GM21526 (cell line): ENCODE measurements around the gene SEMA4D.
A peak's percentile ranks its signal among the peaks of the same experiment; 100 is the strongest.

Source experiments
- ATAC-seq: cut with Tn5 transposase; IDR thresholded peaks from one replicate; pipeline ENCODE4 v1.9.1; 2021; ENCODE audit warnings: moderate library complexity; ENCODE audit not compliant: unreplicated experiment, low FRiP score

SEMA4D gene

GRCh38 chr9:89342948-89343347, 155.0 kb downstream of the SEMA4D start:
- no peak for ATAC-seq

- no peak for ATAC-seq
Measured at GRCh38 chr9:89342213-89342612, 155.7 kb downstream of the SEMA4D start.

GRCh38 chr9:89340332-89340731, 157.6 kb downstream of the SEMA4D start:
- ATAC-seq, result no peak

- no peak for ATAC-seq
Measured at GRCh38 chr9:89339807-89340206, 158.1 kb downstream of the SEMA4D start.

- ATAC-seq, result no peak
Measured at GRCh38 chr9:89330513-89330912, 167.4 kb downstream of the SEMA4D start.

- no peak for ATAC-seq
Measured at GRCh38 chr9:89329917-89330316, 168.0 kb downstream of the SEMA4D start.

- no peak for ATAC-seq
Measured at GRCh38 chr9:89328064-89328463, 169.8 kb downstream of the SEMA4D start.

- ATAC-seq, result no peak
Measured at GRCh38 chr9:89325733-89326132, 172.2 kb downstream of the SEMA4D start.

GRCh38 chr9:89323390-89323789, 174.5 kb downstream of the SEMA4D start:
- ATAC-seq, result no peak

- ATAC-seq, result no peak
Measured at GRCh38 chr9:89319015-89319905, 178.7 kb downstream of the SEMA4D start.

GRCh38 chr9:89318123-89319014, 179.5 kb downstream of the SEMA4D start, which contains the start of gene SECISBP2:
SECISBP2 (plus strand) TSS chr9:89318500; CDS start chr9:89318577, 77 bp downstream.
- peak; percentile 84 for ATAC-seq

- no peak for ATAC-seq
Measured at GRCh38 chr9:89317282-89317681, 180.6 kb downstream of the SEMA4D start.

GRCh38 chr9:89315482-89315881, 182.4 kb downstream of the SEMA4D start:
- no peak for ATAC-seq

- no peak for ATAC-seq
Measured at GRCh38 chr9:89314955-89315354, 183.0 kb downstream of the SEMA4D start.

GRCh38 chr9:89313842-89314241, 184.1 kb downstream of the SEMA4D start:
- ATAC-seq, result no peak

- ATAC-seq, result no peak
Measured at GRCh38 chr9:89312222-89312571, 185.7 kb downstream of the SEMA4D start.

GRCh38 chr9:89311346-89312221, 186.3 kb downstream of the SEMA4D start:
- ATAC-seq, result no peak
